Kidney epithelial cell (primary cell): ENCODE results near the gene RAI14. TPM values are rescaled to one million over a fixed set of nuclear protein-coding genes. Genes with fewer than 3 reads are reported as not detected.

ENCODE experiments used
- DNase-seq: peaks from one replicate; pipeline ENCODE4 v3.0.0-alpha.2; 2010; ENCODE audit warnings: low read depth
- H3K27me3 ChIP-seq: 2 replicates; pipeline ENCODE4 v1.6.0; 2011; ENCODE audit warnings: low read length; ENCODE audit not compliant: control insufficient read depth, insufficient read depth
- H3K36me3 ChIP-seq: 2 replicates; pipeline ENCODE4 v1.5.1; 2011; ENCODE audit warnings: low read length; ENCODE audit not compliant: control insufficient read depth, insufficient read depth
- H3K4me3 ChIP-seq: 2 replicates; pipeline ENCODE4 v1.5.1; 2011; ENCODE audit warnings: low read depth, mild to moderate bottlenecking, control low read depth, low read length
- CTCF ChIP-seq: IDR thresholded peaks from 2 replicates; pipeline ENCODE4 v1.5.1; 2011; ENCODE audit warnings: mild to moderate bottlenecking, moderate library complexity, low read length, control low read depth, inconsistent platforms; ENCODE audit not compliant: insufficient read depth, poor library complexity, severe bottlenecking
- total RNA-seq: library from RNA; depleted of rRNA; stranded (reverse); fragments of >200 nt; gene quantifications from 2 replicates; pipeline ENCODE4 v1.2.3, GENCODE V29; 2015

The RAI14 gene
- total RNA-seq: 116 and 117 TPM in 2 replicates

GRCh38 chr5:34656001-34656699 is at the start of gene RAI14:
TSS of gene RAI14 (plus strand) at chr5:34656328. CDS start at chr5:34686920, 30,592 bp downstream.
- H3K36me3 ChIP-seq: no peaks in the 10 kb centered on the region
- no peak for TF ChIP-seq CTCF
- no peaks in the 10 kb centered on the region for H3K27me3 ChIP-seq
- no peak for DNase-seq
- peak within 1 kb of the TSS; percentile 80 for H3K4me3 ChIP-seq

GRCh38 chr5:34608368-34608767 is 47.8 kb upstream of the RAI14 start:
- Histone ChIP-seq H3K4me3 (no peak overlapping the region), H3K36me3 (no peaks in the 10 kb centered on the region), H3K27me3 (no peaks in the 10 kb centered on the region)
- DNase-seq: no peak
- no peak for TF ChIP-seq CTCF

- H3K36me3 ChIP-seq: no peaks in the 10 kb centered on the region
- DNase-seq: peak; percentile 81
- no peak overlapping the region for H3K4me3 ChIP-seq
Observed at GRCh38 chr5:34608859-34609648, 47.1 kb upstream of the RAI14 start.

GRCh38 chr5:34609951-34610441 is 46.1 kb upstream of the RAI14 start:
- no peak overlapping the region for H3K4me3 ChIP-seq
- TF ChIP-seq CTCF: no peak
- no peaks in the 10 kb centered on the region for H3K36me3 ChIP-seq
- no peak for DNase-seq
- no peaks in the 10 kb centered on the region for H3K27me3 ChIP-seq

More at GRCh38 chr5:34608859-34609648, 47.1 kb upstream of the RAI14 start:
- no peaks in the 10 kb centered on the region for H3K27me3 ChIP-seq
- TF ChIP-seq CTCF: no peak

GRCh38 chr5:34610546-34610945 is 45.6 kb upstream of the RAI14 start:
- H3K27me3 ChIP-seq: no peaks in the 10 kb centered on the region
- no peaks in the 10 kb centered on the region for H3K36me3 ChIP-seq
- DNase-seq: no peak
- H3K4me3 ChIP-seq: no peak overlapping the region
- no peak for TF ChIP-seq CTCF
